Stimulated activated CD4-positive, alpha-beta T cell treated with anti-CD3 and anti-CD28 coated beads, Interleukin-2, amount 100 ng/mL, for 24 hours (primary cell): ENCODE data around the gene MFN2.

Experiments used
- DNase-seq, 2 donors: peaks; one replicate each; pipeline ENCODE4 v3.0.0-alpha.2; 2020

Gene MFN2

DNA sequence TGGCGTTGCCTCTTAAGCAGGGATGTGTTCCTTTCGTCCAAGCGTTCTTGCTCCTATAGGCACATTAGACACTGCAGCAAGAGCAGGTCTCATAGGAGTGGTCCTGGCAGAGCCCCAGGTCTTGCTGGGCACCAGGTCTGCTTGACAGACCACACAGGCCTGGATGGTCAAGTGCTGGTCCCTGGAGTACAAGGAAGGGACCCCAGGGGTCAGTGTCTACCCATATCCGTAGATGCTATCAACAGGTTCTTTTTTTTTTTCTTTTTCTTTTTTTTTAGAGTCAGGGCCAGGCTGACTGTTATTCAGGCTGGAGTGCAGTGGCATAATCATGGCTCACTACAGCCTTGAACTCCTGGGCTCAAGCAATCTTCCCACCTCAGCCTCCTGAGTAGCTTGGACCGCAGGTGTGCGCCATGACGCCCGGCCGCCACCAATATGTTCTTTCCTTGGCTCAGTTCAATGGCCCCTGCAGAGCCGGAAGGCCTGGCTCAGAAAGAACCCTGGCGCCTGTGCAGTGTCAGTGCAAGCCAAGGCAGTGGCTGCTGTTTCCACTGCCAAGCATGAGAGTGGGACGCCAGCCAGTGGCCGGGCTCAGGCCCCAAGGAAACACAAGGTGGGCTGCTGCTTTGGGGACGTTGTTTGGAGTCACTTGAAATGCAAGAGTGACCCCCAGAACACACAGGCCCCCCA lies 72.9 kb downstream of the MFN2 start:
- no peak for DNase-seq

GRCh38 chr1:12053752-12054548 lies 73.7 kb downstream of the MFN2 start:
- no peak for DNase-seq

DNA sequence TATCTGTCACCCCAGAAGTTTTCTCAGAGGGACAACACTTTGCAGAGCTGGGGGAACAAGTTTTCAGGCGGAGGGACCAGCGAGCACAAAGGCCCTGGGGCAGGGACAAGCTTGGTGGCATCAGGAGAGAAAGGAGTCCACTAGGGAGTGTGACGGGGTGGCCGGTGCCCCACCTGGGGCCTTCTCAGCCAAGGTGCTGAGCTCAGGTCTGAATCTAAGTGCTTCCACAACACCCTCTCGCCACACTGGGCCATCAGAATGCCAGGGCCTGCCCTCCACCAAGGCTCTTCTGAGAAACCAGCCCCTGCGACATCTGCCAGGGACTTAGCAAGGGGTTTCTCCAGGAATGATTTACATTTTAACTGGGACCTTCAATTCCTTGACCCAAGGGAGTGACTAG lies 75.0 kb downstream of the MFN2 start:
- DNase-seq = no peak

DNA sequence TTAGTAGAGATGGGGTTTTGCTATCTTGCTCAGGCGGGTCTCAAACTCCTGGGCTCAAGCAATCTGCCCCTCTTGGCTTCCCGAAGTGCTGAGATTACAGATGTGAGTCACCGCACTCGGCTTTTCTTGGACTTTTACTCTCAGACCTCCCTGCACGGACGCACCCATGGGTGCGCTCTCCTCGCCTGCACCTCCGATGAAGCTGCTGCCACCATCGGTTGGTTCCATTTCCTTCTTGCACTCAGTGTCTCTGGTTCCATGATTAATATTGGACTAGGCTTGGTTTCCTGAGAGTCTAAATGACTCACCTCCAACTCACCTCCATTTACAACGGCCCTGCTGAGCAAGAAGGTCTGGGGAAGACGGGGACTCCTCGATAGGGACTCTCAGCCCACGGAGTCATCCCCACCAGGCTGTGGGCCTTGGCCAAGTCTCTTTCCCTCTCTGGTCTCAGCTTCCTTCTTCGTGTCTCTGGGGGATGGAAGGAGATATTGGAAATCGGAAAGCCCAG lies 76.1 kb downstream of the MFN2 start:
- DNase-seq = peak in 1 of 2 donors; percentile 39

GRCh38 chr1:12057382-12057781 lies 77.1 kb downstream of the MFN2 start:
- DNase-seq = peak in 1 of 2 donors; percentile 54

DNA sequence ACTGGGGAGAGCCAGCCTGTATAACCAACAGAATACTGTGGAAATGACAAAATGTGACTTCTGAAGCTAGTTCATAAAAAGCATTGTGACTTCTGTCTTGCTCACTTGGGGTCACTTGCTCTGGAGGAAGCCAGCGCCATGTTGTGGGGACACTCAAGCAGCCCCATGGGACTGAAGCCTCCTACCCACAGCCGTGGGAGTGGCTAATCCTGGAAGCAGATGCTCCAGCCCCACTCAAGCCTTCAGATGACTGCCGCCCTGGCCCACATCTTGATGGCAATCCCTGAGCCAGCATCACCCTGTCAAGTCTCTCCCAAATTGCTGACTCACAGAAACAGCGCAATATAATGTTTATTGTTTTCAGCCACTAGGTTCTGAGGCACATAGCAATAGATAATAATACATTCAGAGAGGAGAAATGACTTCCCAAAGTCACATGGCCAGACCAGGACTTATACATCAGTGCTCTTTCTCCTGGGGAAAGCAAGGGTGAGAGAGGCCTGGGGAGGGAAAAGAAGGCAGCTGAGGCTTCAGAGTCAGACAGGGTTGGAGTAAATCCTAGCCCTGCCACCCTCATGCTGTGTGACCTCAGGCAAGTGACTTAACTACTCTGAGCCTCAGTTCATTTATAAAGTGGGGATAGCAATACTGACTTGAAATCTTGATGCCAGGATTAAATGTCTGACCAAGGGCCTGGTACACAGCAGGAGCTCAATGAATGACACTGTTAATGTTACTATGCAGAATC lies 77.9 kb downstream of the MFN2 start:
- DNase-seq = no peak

- no peak for DNase-seq
Measured at GRCh38 chr1:12059226-12059625, 79.0 kb downstream of the MFN2 start.

DNA sequence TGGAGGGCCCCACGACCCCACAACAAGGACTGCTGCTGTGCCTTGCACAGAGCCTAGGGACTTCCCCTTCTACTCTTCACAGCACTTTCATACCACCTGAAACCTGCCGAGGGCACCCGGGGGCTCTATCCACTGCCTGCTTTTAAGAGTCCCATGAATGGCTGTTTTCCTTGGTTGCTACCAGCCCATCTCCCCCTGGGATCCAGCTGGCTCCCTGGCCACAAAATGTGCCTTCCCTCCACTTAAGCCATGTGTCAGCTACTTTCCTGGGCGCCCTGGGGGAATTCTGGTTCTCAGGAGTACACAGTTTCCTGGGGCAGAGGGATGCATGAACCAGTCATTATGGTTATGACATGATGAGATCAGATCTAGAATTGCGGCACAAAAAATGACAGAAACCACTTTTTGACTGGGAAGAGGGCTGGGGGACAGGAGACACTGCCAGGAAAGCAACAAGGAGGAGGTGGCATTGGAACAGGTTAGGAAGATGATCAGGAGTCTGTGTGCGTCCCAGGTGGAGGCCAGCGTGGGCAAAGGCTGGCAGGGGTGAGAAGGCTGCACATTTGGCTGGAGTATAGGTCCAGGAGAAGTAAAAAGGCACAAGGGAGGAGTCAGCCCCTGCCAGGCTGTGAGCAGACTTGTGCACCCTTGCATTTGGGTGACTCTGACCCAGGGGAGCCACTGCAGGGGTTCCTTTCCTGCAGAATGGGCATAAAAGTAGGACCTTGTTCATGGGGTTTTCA lies 79.6 kb downstream of the MFN2 start:
- peak in 1 of 2 donors; percentile 44 for DNase-seq

DNA sequence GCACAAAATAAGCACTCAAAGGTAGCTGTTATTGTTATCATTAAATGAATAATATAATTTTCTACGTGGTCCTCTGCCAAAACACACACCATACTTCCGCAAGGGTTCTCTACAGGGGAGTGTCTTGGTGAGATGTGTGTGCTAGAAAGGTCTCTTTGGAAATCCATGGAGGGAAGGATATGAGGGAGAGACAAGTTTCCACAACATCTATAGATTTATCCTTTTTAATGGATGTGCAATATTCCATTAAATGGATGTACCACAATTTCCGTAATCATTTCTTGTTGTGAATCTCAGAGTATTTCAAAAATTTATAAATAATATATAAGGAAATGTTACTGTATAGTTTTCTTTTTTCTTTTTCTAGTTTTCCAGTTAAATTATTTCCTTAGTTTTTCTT lies 80.3 kb downstream of the MFN2 start:
- DNase-seq = no peak
